Measurements from ENCODE around the gene ADAMTSL5.

DNA sequence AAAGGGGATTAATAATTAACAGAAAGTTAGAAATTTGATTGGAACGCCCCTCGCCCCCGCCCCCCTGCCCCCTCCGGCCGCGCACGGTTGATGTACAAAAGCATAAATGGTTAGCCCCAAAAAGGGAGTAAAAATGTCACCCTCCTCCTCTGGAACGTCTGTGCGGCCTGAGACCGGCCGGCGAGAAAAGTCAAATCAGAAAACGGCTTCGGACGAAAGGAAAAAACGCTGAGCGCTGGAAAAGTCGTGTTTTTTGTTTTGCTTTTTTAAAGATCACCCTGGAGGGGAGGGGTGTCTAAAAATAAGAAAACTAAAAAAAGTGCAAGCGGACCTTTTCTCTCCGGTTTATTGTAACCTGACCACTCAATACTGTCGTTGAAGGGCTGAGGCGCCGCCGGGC, 42.1 kb upstream of the ADAMTSL5 start:
- TF ChIP-seq, protein P1, sequence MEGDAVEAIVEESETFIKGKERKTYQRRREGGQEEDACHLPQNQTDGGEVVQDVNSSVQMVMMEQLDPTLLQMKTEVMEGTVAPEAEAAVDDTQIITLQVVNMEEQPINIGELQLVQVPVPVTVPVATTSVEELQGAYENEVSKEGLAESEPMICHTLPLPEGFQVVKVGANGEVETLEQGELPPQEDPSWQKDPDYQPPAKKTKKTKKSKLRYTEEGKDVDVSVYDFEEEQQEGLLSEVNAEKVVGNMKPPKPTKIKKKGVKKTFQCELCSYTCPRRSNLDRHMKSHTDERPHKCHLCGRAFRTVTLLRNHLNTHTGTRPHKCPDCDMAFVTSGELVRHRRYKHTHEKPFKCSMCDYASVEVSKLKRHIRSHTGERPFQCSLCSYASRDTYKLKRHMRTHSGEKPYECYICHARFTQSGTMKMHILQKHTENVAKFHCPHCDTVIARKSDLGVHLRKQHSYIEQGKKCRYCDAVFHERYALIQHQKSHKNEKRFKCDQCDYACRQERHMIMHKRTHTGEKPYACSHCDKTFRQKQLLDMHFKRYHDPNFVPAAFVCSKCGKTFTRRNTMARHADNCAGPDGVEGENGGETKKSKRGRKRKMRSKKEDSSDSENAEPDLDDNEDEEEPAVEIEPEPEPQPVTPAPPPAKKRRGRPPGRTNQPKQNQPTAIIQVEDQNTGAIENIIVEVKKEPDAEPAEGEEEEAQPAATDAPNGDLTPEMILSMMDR (IDR thresholded peaks at IDR 0.05), result no peak
- TF ChIP-seq POLR2AphosphoS5 (IDR thresholded peaks at IDR 0.05) (no peak), POLR2A (IDR thresholded peaks at IDR 0.05) (no peak), EP300 (IDR thresholded peaks at IDR 0.05) (no peak)

All from sigmoid colon (tissue), 4 donors.